HEK293 (cell line): ENCODE results near the gene DOK7.

Source experiments
- GLIS1 ChIP-seq: fragments of 450-650 bp; formaldehyde crosslinking; IDR thresholded peaks from 2 replicates; pipeline ENCODE4 v1.5.1; 2016; ENCODE audit warnings: missing biosample characterization, missing genetic modification characterization
- ZBTB8A ChIP-seq: fragments of 450-650 bp; formaldehyde crosslinking; IDR thresholded peaks from 2 replicates; pipeline ENCODE4 v1.5.1; 2016; ENCODE audit warnings: missing biosample characterization, missing genetic modification characterization
- ZNF830 ChIP-seq: fragments of 450-650 bp; IDR thresholded peaks from 2 replicates; pipeline ENCODE4 v1.5.0; 2018; ENCODE audit warnings: missing biosample characterization, missing genetic modification characterization, low read depth, mild to moderate bottlenecking, moderate library complexity
- ZSCAN23 ChIP-seq: fragments of 450-650 bp; formaldehyde crosslinking; IDR thresholded peaks from 2 replicates; pipeline ENCODE4 v1.5.1; 2016; ENCODE audit warnings: missing biosample characterization, missing genetic modification characterization
- TF ChIP-seq, protein P1 (sequence below): fragments of 450-650 bp; formaldehyde crosslinking; IDR thresholded peaks from 2 replicates; pipeline ENCODE4 v1.5.1; 2016; ENCODE audit warnings: missing biosample characterization, missing genetic modification characterization
- TF ChIP-seq, protein P2 (sequence below): fragments of 450-650 bp; formaldehyde crosslinking; IDR thresholded peaks from 2 replicates; pipeline ENCODE4 v1.5.1; 2016; ENCODE audit warnings: missing biosample characterization, missing genetic modification characterization
- TF ChIP-seq, protein P3 (sequence below): sonication (generic); formaldehyde crosslinking; IDR thresholded peaks from 2 replicates; pipeline ENCODE4 v1.8.1; 2022; ENCODE audit warnings: mild to moderate bottlenecking, moderate library complexity, missing genetic modification reagents
- TF ChIP-seq, protein P4 (sequence below): fragments of 450-650 bp; formaldehyde crosslinking; IDR thresholded peaks from 2 replicates; pipeline ENCODE4 v1.5.1; 2016; ENCODE audit warnings: missing biosample characterization, missing genetic modification characterization
- TF ChIP-seq, protein P5 (sequence below): fragments of 450-650 bp; formaldehyde crosslinking; IDR thresholded peaks from 2 replicates; pipeline ENCODE4 v1.5.1; 2016; ENCODE audit warnings: missing biosample characterization, missing genetic modification characterization

DNA sequence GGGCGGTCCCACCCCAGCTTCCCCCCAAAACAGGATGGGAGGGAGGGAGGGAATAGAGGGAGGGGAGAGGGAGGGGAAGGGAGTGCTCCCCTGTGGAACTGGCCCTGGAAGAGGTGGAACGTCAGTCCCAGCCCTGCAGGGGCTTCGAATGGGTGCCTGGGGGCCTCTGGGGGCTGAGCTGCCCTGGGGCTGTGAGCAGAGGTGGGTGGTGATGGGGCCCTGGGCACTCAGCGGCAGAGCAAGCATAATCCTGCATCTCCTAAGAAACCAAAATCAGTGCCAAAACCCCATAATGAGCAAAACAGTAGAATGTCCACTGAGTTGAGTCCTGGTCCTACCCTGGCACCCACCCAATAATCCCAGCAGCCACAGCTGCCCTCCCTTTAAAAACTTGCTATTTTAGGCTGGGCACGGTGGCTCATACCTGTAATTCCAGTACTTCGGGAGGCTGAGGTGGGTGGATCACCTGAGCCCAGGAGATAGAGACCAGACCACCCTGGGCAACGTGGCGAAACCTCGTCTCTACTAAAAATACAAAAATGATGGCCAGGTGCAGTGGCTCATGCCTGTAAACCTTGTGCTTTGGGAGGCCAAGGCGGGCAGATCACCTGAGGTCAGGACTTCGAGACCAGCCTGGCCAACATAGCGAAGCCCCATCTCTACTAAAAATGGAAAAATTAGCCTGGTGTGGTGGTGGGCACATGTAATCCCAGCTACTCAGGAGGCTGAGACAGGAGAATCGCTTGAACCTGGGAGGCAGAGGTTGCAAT, 11.1 kb downstream of the DOK7 start:
- TF ChIP-seq GLIS1 (tag by site-specific recombination): no peak
- TF ChIP-seq, protein P1, sequence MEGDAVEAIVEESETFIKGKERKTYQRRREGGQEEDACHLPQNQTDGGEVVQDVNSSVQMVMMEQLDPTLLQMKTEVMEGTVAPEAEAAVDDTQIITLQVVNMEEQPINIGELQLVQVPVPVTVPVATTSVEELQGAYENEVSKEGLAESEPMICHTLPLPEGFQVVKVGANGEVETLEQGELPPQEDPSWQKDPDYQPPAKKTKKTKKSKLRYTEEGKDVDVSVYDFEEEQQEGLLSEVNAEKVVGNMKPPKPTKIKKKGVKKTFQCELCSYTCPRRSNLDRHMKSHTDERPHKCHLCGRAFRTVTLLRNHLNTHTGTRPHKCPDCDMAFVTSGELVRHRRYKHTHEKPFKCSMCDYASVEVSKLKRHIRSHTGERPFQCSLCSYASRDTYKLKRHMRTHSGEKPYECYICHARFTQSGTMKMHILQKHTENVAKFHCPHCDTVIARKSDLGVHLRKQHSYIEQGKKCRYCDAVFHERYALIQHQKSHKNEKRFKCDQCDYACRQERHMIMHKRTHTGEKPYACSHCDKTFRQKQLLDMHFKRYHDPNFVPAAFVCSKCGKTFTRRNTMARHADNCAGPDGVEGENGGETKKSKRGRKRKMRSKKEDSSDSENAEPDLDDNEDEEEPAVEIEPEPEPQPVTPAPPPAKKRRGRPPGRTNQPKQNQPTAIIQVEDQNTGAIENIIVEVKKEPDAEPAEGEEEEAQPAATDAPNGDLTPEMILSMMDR (tag by site-specific recombination): no peak
- no peak for TF ChIP-seq ZNF830
- TF ChIP-seq, protein P2, sequence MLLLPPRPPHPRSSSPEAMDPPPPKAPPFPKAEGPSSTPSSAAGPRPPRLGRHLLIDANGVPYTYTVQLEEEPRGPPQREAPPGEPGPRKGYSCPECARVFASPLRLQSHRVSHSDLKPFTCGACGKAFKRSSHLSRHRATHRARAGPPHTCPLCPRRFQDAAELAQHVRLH (tag by site-specific recombination): no peak
- TF ChIP-seq, protein P3, sequence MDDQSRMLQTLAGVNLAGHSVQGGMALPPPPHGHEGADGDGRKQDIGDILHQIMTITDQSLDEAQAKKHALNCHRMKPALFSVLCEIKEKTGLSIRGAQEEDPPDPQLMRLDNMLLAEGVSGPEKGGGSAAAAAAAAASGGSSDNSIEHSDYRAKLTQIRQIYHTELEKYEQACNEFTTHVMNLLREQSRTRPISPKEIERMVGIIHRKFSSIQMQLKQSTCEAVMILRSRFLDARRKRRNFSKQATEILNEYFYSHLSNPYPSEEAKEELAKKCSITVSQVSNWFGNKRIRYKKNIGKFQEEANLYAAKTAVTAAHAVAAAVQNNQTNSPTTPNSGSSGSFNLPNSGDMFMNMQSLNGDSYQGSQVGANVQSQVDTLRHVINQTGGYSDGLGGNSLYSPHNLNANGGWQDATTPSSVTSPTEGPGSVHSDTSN (CRISPR knock-in tag): no peak
- TF ChIP-seq, protein P4, sequence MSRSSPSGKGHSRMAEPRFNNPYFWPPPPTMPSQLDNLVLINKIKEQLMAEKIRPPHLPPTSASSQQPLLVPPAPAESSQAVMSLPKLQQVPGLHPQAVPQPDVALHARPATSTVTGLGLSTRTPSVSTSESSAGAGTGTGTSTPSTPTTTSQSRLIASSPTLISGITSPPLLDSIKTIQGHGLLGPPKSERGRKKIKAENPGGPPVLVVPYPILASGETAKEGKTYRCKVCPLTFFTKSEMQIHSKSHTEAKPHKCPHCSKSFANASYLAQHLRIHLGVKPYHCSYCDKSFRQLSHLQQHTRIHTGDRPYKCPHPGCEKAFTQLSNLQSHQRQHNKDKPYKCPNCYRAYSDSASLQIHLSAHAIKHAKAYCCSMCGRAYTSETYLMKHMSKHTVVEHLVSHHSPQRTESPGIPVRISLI (tag by site-specific recombination): no peak
- TF ChIP-seq ZSCAN23 (tag by site-specific recombination): no peak
- TF ChIP-seq, protein P5, sequence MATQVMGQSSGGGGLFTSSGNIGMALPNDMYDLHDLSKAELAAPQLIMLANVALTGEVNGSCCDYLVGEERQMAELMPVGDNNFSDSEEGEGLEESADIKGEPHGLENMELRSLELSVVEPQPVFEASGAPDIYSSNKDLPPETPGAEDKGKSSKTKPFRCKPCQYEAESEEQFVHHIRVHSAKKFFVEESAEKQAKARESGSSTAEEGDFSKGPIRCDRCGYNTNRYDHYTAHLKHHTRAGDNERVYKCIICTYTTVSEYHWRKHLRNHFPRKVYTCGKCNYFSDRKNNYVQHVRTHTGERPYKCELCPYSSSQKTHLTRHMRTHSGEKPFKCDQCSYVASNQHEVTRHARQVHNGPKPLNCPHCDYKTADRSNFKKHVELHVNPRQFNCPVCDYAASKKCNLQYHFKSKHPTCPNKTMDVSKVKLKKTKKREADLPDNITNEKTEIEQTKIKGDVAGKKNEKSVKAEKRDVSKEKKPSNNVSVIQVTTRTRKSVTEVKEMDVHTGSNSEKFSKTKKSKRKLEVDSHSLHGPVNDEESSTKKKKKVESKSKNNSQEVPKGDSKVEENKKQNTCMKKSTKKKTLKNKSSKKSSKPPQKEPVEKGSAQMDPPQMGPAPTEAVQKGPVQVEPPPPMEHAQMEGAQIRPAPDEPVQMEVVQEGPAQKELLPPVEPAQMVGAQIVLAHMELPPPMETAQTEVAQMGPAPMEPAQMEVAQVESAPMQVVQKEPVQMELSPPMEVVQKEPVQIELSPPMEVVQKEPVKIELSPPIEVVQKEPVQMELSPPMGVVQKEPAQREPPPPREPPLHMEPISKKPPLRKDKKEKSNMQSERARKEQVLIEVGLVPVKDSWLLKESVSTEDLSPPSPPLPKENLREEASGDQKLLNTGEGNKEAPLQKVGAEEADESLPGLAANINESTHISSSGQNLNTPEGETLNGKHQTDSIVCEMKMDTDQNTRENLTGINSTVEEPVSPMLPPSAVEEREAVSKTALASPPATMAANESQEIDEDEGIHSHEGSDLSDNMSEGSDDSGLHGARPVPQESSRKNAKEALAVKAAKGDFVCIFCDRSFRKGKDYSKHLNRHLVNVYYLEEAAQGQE (tag by site-specific recombination): no peak
- TF ChIP-seq ZBTB8A (tag by site-specific recombination): no peak
